Measurements from ENCODE around the gene ADAM11. TPM values are rescaled to one million over a fixed set of nuclear protein-coding genes. Genes with fewer than 3 reads are reported as not detected.

The ADAM11 gene
- total and polyA plus RNA-seq, 2 of the 8 experiments (the other 6 are each of a cell fraction or from before 2014, with no cell fraction given), result 2.3 to 2.9 TPM

- FAIRE-seq, result no peak
- ChIA-PET POLR2A (ENCODE audit: partially characterized antibody) (interaction anchor here (0.8 to 1.4 kb wide), 3 partner anchors 13 to 84 kb away, joined by 3 to 4 read pairs (median 3); no protein-coding TSS in a partner anchor), CTCF (ENCODE audit: partially characterized antibody) (interaction anchor here (0.8 to 26.7 kb wide), 10 partner anchors 10 to 149 kb away, joined by 3 to 577 read pairs (median 4); partner anchors contain the start of gene HIGD1B)
- Histone ChIP-seq H2BK120ac (replicated peaks; ENCODE audit: low read depth, low read length) (no peak overlapping the region), H3K18ac (ENCODE audit: extremely low read depth, low read length) (no peak overlapping the region), H3K79me2 (ENCODE audit: control insufficient read depth in 1 of 2, insufficient read depth in 2 of 2, low read length in 2 of 2) (no peaks in the 10 kb centered on the region), H3K79me1 (ENCODE audit: low read depth, low read length) (no peaks in the 10 kb centered on the region), H3K23me2 (ENCODE audit: low read depth, low read length) (peaks cover 6% of the 10 kb centered on the region; the same call in 1 of the 2 replicates), H3K4me3 (ENCODE audit: extremely low read depth in 1 of 4, insufficient read depth in 2 of 4, low read depth in 3 of 4, low read length in 4 of 4) (no peak overlapping the region), H3K4ac (replicated peaks; ENCODE audit: insufficient read length, low read depth, low read length) (no peak overlapping the region), H2AFZ (ENCODE audit: low read length) (no peak overlapping the region), H3K9me3 (ENCODE audit: insufficient read depth in 2 of 2, low read depth in 1 of 2, low read length in 1 of 2) (no peaks in the 10 kb centered on the region), H4K8ac (ENCODE audit: extremely low read depth, insufficient read depth, low read length) (no peak overlapping the region), H2BK5ac (ENCODE audit: low read depth, low read length) (no peak overlapping the region), H3K23ac (ENCODE audit: insufficient read length) (no peak overlapping the region), H3K36me3 (ENCODE audit: control insufficient read depth in 2 of 4, insufficient read depth in 4 of 4, low read length in 3 of 4) (no peaks in the 10 kb centered on the region), H3K4me1 (replicated peaks in 1 of 4; ENCODE audit: control insufficient read depth in 3 of 4, insufficient read depth in 4 of 4, low read length in 3 of 4) (peaks cover 0 to 14% (median 7%) of the 10 kb centered on the region in 4 experiments; a peak in 6 of 7 replicates), H3K27ac (ENCODE audit: low read depth, low read length) (no peak overlapping the region), H2BK15ac (ENCODE audit: low read length) (no peak overlapping the region), H3K14ac (ENCODE audit: insufficient read length) (no peak overlapping the region), H2AK5ac (ENCODE audit: low read depth, low read length) (no peak overlapping the region), H3K9ac (replicated peaks in 1 of 4; ENCODE audit: extremely low read depth in 1 of 4, low read depth in 3 of 4, low read length in 3 of 4) (no peak overlapping the region), H2BK12ac (ENCODE audit: low read depth, low read length) (no peak overlapping the region), H3K4me2 (ENCODE audit: insufficient read depth in 1 of 2, low read depth in 2 of 2, low read length in 2 of 2) (no peak overlapping the region), H4K91ac (replicated peaks; ENCODE audit: insufficient read length, low read length) (no peak overlapping the region), H4K5ac (ENCODE audit: insufficient read length, low read depth, low read length) (no peak overlapping the region), H2BK20ac (ENCODE audit: low read length) (no peak overlapping the region), H3K27me3 (replicated peaks in 1 of 4; ENCODE audit: control insufficient read depth in 3 of 4, extremely low read depth in 1 of 4, insufficient read depth in 3 of 4, low read length in 3 of 4) (peaks cover 3 to 15% (median 12%) of the 10 kb centered on the region in 4 experiments; a peak in 6 of 7 replicates), H3K56ac (replicated peaks; ENCODE audit: insufficient read length, low read depth, low read length) (no peak overlapping the region), H4K20me1 (replicated peaks in 1 of 2; ENCODE audit: control insufficient read depth in 1 of 2, insufficient read depth in 2 of 2, low read length in 2 of 2) (peaks cover 0 to 2% of the 10 kb centered on the region in 2 experiments)
- no peak for TF ChIP-seq ASH2L (IDR thresholded peaks at IDR 0.05; ENCODE audit: low read length)
- TF ChIP-seq MAFK (IDR thresholded peaks at IDR 0.05; ENCODE audit: low read depth, low read length), result no peak
- TF ChIP-seq TAF1 (IDR thresholded peaks at IDR 0.05; ENCODE audit: low read depth, low read length), result no peak
- no peak for TF ChIP-seq TBP (IDR thresholded peaks at IDR 0.05; ENCODE audit: low read depth, low read length)
- no peak for TF ChIP-seq CTCF (IDR thresholded peaks at IDR 0.05; ENCODE audit: control extremely low read depth in 1 of 3, insufficient read depth in 1 of 3, low read depth in 1 of 3, low read length in 3 of 3)
- no peak for TF ChIP-seq SIN3A (conservative IDR thresholded peaks at IDR 0.05 in 1 of 2, IDR thresholded peaks at IDR 0.05 in 1 of 2; ENCODE audit: low read depth in 1 of 2, low read length in 2 of 2)
- no peak for TF ChIP-seq RFX5 (IDR thresholded peaks at IDR 0.05; ENCODE audit: borderline replicate concordance, low read depth, low read length)
- WGBS, 2 experiments (ENCODE audit: extremely low coverage in 1 of 2, insufficient coverage in 1 of 2, insufficient read length in 1 of 2, insufficient replicate concordance in 2 of 2, low coverage in 1 of 2, low lambda C conversion rate in 2 of 2, missing lambda C conversion rate in 1 of 2), result 82% methylated on average over 16 of the region's 21 CpGs; no CpG with 5 or more reads in 1 of the 2 experiments
- DNase-seq (ENCODE audit: low read depth in 1 of 2, low spot score in 2 of 2), result no peak
Measured at GRCh38 chr17:44772308-44773045, 13.7 kb downstream of the ADAM11 start.

Data from H1 (cell line).